Measurements from ENCODE around the gene PPP1R2. TPM values are rescaled to one million over a fixed set of nuclear protein-coding genes. Genes with fewer than 3 reads are reported as not detected.
"Not testable (repeated sequence)": the region's sequence is repeated elsewhere in the genome, so short reads cannot be mapped to it uniquely, and the experiment has no call there.

The PPP1R2 gene
- total and polyA plus RNA-seq, 2 donors (not counting 3 experiments of a cell fraction or from before 2014, with no cell fraction given) = 19.9 to 37.3 TPM

DNA sequence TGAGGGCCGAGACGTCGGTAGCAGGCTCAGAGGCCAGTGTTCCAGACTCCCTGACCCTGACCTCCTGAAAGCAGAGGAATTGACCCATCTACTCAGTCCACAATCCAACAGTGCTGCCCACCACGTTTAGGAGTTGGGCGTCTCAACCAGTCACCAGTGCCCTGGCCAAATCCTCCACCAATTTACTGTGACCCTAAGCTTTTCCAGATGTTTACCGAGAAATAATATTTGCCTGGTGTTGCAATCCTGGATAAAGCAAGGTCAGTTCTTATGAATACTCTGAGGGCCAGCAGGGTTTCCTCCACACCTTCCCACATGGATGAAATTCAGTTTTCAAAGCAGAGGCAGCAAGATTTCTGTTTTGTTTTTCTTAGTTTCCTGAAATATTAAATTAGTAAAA is 48.1 kb upstream of the PPP1R2 start:
- H4K20me1 ChIP-seq (replicated peaks; ENCODE audit: control insufficient read depth, extremely low read depth, insufficient read depth, low read length) = no peaks in the 10 kb centered on the region
- no peaks in the 10 kb centered on the region for H3K9me3 ChIP-seq (replicated peaks; ENCODE audit: control insufficient read depth, insufficient read depth, low read length)
- no peaks in the 10 kb centered on the region for H3K4me1 ChIP-seq (ENCODE audit: control insufficient read depth, extremely low read depth, insufficient read depth, low read length)
- CTCF ChIA-PET = no interaction called here
- POLR2A ChIA-PET = no interaction called here
- dilution Hi-C loops (cut with MboI; ENCODE audit: extremely low pct_ligation_motif_present, low sequenced_read_pairs) = no loop called here
- H3K79me2 ChIP-seq (ENCODE audit: control insufficient read depth, insufficient read depth, low read length) = no peaks in the 10 kb centered on the region
- DNase-seq (ENCODE audit: low read depth, low spot score) (no peak), FAIRE-seq (no peak)
- H3K4me2 ChIP-seq (ENCODE audit: insufficient read depth, low read length) = no peak overlapping the region
- H3K4me3 ChIP-seq (replicated peaks in 1 of 3; ENCODE audit: insufficient read depth in 1 of 3, low read depth in 1 of 3, low read length in 3 of 3) = no peak overlapping the region
- no peak overlapping the region for H3K27ac ChIP-seq (ENCODE audit: insufficient read depth, low read depth, low read length)
- H3K9ac ChIP-seq (replicated peaks; ENCODE audit: extremely low read depth, insufficient read depth, low read length) = no peak overlapping the region
- H3K36me3 ChIP-seq (ENCODE audit: control insufficient read depth in 2 of 2, extremely low read depth in 1 of 2, insufficient read depth in 2 of 2, low read length in 2 of 2) = no peaks in the 10 kb centered on the region
- intact Hi-C loops (cut with micrococcal nuclease) = no loop called here
- no peaks in the 10 kb centered on the region for H3K9me1 ChIP-seq (replicated peaks; ENCODE audit: control insufficient read depth, extremely low read depth, insufficient read depth, low read length)
- no peak overlapping the region for H2AFZ ChIP-seq (ENCODE audit: low read depth, low read length)
- peaks cover 6 to 16% of the 10 kb centered on the region in 2 experiments for H3K27me3 ChIP-seq (ENCODE audit: control insufficient read depth in 2 of 2, insufficient read depth in 2 of 2, low read length in 2 of 2)
- TF ChIP-seq MYC (IDR thresholded peaks at IDR 0.05; ENCODE audit: low read depth, low read length) (no peak), POLR2AphosphoS5 (IDR thresholded peaks at IDR 0.05; ENCODE audit: insufficient read depth, low read depth, low read length) (no peak), FOS (IDR thresholded peaks at IDR 0.05; ENCODE audit: borderline replicate concordance, insufficient read depth, low read length) (no peak), JUN (IDR thresholded peaks at IDR 0.05; ENCODE audit: borderline replicate concordance, insufficient read depth, insufficient read length, low read depth) (no peak), GATA2 (IDR thresholded peaks at IDR 0.05; ENCODE audit: insufficient read depth, insufficient read length, low read depth, low read length) (no peak), POLR2A (IDR thresholded peaks at IDR 0.05; ENCODE audit: low read depth, low read length) (no peak), EZH2 (IDR thresholded peaks at IDR 0.05; ENCODE audit: borderline replicate concordance, low read depth, low read length, severe bottlenecking) (no peak)
- TF ChIP-seq, protein P1, sequence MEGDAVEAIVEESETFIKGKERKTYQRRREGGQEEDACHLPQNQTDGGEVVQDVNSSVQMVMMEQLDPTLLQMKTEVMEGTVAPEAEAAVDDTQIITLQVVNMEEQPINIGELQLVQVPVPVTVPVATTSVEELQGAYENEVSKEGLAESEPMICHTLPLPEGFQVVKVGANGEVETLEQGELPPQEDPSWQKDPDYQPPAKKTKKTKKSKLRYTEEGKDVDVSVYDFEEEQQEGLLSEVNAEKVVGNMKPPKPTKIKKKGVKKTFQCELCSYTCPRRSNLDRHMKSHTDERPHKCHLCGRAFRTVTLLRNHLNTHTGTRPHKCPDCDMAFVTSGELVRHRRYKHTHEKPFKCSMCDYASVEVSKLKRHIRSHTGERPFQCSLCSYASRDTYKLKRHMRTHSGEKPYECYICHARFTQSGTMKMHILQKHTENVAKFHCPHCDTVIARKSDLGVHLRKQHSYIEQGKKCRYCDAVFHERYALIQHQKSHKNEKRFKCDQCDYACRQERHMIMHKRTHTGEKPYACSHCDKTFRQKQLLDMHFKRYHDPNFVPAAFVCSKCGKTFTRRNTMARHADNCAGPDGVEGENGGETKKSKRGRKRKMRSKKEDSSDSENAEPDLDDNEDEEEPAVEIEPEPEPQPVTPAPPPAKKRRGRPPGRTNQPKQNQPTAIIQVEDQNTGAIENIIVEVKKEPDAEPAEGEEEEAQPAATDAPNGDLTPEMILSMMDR (IDR thresholded peaks at IDR 0.05; ENCODE audit: extremely low read depth in 1 of 2, insufficient read depth in 1 of 2, low read depth in 1 of 2, low read length in 2 of 2) = no peak
- TF ChIP-seq, protein P2, sequence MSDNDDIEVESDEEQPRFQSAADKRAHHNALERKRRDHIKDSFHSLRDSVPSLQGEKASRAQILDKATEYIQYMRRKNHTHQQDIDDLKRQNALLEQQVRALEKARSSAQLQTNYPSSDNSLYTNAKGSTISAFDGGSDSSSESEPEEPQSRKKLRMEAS (IDR thresholded peaks at IDR 0.05; ENCODE audit: insufficient read depth, insufficient read length) = no peak
- BruUV-seq (replicated peaks) = no TSS peak

DNA sequence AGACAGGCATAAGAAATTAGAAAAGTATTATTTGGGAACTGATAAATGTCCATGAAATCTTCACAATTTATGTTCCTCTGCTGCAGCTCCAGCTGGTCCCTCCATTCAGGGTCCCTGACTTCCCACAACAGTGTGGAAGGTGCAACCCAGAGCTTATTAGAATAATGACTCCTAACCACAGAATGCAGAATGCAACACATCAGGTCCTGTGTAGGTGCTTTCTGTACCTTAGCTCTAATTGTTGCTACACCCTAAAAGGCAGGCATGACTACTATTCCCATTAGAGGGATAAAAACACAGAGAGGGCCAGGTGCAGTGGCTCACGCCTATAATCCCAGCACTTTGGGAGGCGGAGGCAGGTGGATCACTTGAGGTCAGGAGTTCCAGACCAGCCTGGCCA is 47.3 kb upstream of the PPP1R2 start:
- DNase-seq (ENCODE audit: low read depth, low spot score); H2AFZ ChIP-seq (ENCODE audit: low read depth, low read length); H3K9me1 ChIP-seq (replicated peaks; ENCODE audit: control insufficient read depth, extremely low read depth, insufficient read depth, low read length); CTCF ChIA-PET; H3K27ac ChIP-seq (ENCODE audit: insufficient read depth, low read depth, low read length); H3K4me3 ChIP-seq (replicated peaks in 1 of 3; ENCODE audit: insufficient read depth in 1 of 3, low read depth in 1 of 3, low read length in 3 of 3); POLR2A ChIA-PET; BruUV-seq (replicated peaks); H3K9ac ChIP-seq (replicated peaks; ENCODE audit: extremely low read depth, insufficient read depth, low read length); intact Hi-C loops (cut with micrococcal nuclease); dilution Hi-C loops (cut with MboI; ENCODE audit: extremely low pct_ligation_motif_present, low sequenced_read_pairs); H3K4me2 ChIP-seq (ENCODE audit: insufficient read depth, low read length); H3K36me3 ChIP-seq (ENCODE audit: control insufficient read depth in 2 of 2, extremely low read depth in 1 of 2, insufficient read depth in 2 of 2, low read length in 2 of 2); H3K4me1 ChIP-seq (ENCODE audit: control insufficient read depth, extremely low read depth, insufficient read depth, low read length); H3K79me2 ChIP-seq (ENCODE audit: control insufficient read depth, insufficient read depth, low read length); H4K20me1 ChIP-seq (replicated peaks; ENCODE audit: control insufficient read depth, extremely low read depth, insufficient read depth, low read length); H3K9me3 ChIP-seq (replicated peaks; ENCODE audit: control insufficient read depth, insufficient read depth, low read length); FAIRE-seq: not testable (repeated sequence)
- peaks cover 6 to 16% of the 10 kb centered on the region in 2 experiments for H3K27me3 ChIP-seq (ENCODE audit: control insufficient read depth in 2 of 2, insufficient read depth in 2 of 2, low read length in 2 of 2)

DNA sequence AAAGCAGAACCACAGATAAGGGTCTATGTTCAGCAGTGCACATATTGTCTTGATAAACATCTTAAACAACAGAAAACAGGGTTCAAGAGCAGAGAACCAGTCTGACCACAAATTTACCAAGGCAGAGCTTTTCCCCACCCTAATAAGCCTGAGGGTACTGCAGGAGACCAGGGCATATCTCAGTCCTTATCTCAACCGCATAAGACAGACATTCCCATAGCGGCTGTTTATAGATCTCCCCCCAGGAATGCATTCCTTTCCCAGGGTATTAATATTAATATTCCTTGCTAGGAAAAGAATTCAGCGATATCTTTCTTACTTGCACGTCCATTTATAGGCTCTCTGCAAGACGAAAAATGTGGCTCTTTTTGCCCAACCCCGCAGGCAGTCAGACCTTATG is 46.7 kb upstream of the PPP1R2 start:
- H3K4me1 ChIP-seq (ENCODE audit: control insufficient read depth, extremely low read depth, insufficient read depth, low read length); DNase-seq (ENCODE audit: low read depth, low spot score); POLR2A ChIA-PET; BruUV-seq (replicated peaks); H2AFZ ChIP-seq (ENCODE audit: low read depth, low read length); H3K27ac ChIP-seq (ENCODE audit: insufficient read depth, low read depth, low read length); CTCF ChIA-PET; H3K9me3 ChIP-seq (replicated peaks; ENCODE audit: control insufficient read depth, insufficient read depth, low read length); H3K79me2 ChIP-seq (ENCODE audit: control insufficient read depth, insufficient read depth, low read length); H3K36me3 ChIP-seq (ENCODE audit: control insufficient read depth in 2 of 2, extremely low read depth in 1 of 2, insufficient read depth in 2 of 2, low read length in 2 of 2); dilution Hi-C loops (cut with MboI; ENCODE audit: extremely low pct_ligation_motif_present, low sequenced_read_pairs); H4K20me1 ChIP-seq (replicated peaks; ENCODE audit: control insufficient read depth, extremely low read depth, insufficient read depth, low read length); H3K4me3 ChIP-seq (replicated peaks in 1 of 3; ENCODE audit: insufficient read depth in 1 of 3, low read depth in 1 of 3, low read length in 3 of 3); FAIRE-seq; H3K4me2 ChIP-seq (ENCODE audit: insufficient read depth, low read length); H3K9ac ChIP-seq (replicated peaks; ENCODE audit: extremely low read depth, insufficient read depth, low read length); intact Hi-C loops (cut with micrococcal nuclease); H3K9me1 ChIP-seq (replicated peaks; ENCODE audit: control insufficient read depth, extremely low read depth, insufficient read depth, low read length): not testable (repeated sequence)
- H3K27me3 ChIP-seq (ENCODE audit: control insufficient read depth in 2 of 2, insufficient read depth in 2 of 2, low read length in 2 of 2) = peaks cover 6 to 16% of the 10 kb centered on the region in 2 experiments
